ENCODE results near the gene PCBD1. TPM values are rescaled to one million over a fixed set of nuclear protein-coding genes. Genes with fewer than 3 reads are reported as not detected.

The PCBD1 gene
- total and polyA plus RNA-seq, 9 donors, result 25.5 to 104 (median 60.6) TPM

DNA sequence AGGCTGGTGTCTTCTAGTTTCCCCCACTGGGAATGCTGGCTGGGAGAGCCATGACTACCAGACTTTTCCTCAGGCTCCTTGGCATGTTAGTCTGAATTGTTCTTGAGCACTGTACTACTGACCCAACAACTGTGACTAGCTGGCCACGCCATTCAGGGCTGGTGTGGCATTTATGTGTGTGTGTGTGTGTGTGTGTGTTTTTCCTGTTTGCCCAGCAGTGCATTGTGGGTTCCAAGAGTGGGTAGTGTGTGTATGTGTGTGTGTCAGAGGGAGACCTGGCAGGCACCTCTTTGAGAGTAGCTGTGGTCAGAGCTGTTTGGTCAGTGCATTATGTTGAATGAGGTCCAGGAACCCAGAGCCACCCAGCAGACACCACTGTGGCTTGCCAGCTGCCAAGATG is 9.2 kb downstream of the PCBD1 start:
- no peaks in the 10 kb centered on the region for H3K4me1 ChIP-seq (ENCODE audit: insufficient read depth)
- no peaks in the 10 kb centered on the region for H3K9me3 ChIP-seq
- H3K27ac ChIP-seq, result no peak overlapping the region
- no peak overlapping the region for H3K4me3 ChIP-seq
- WGBS, 3 donors, result 88 to 95% (median 94%) methylated on average over 1 of the region's 1 CpG
- H3K36me3 ChIP-seq, result no peaks in the 10 kb centered on the region
- intact Hi-C loops (cut with DNase I), result loop anchor here in 2 of 4 donors (2.0 to 5.0 kb wide), 3 partner anchors 64 to 332 kb away; partner anchors contain the start of gene SGPL1 (in 1 of the 2)
- no peaks in the 10 kb centered on the region for H3K27me3 ChIP-seq
- no peak for DNase-seq
- no peak for TF ChIP-seq POLR2A (IDR thresholded peaks at IDR 0.05)

GRCh38 chr10:70874061-70874460 is 14.3 kb downstream of the PCBD1 start:
- no peak overlapping the region for H3K4me3 ChIP-seq
- H3K36me3 ChIP-seq, result no peaks in the 10 kb centered on the region
- H3K9me3 ChIP-seq, result no peaks in the 10 kb centered on the region
- WGBS, 3 donors, result 80 to 91% (median 84%) methylated on average over 7 of the region's 7 CpGs
- H3K27ac ChIP-seq, result no peak overlapping the region
- no peaks in the 10 kb centered on the region for H3K27me3 ChIP-seq
- H3K4me1 ChIP-seq (ENCODE audit: insufficient read depth), result no peaks in the 10 kb centered on the region
- no peak for DNase-seq
- TF ChIP-seq CTCF (IDR thresholded peaks at IDR 0.05), result no peak
- no peak for TF ChIP-seq EP300 (IDR thresholded peaks at IDR 0.05)
- no peak for TF ChIP-seq POLR2A (IDR thresholded peaks at IDR 0.05)
- intact Hi-C loops (cut with DNase I), result no loop called here

DNA sequence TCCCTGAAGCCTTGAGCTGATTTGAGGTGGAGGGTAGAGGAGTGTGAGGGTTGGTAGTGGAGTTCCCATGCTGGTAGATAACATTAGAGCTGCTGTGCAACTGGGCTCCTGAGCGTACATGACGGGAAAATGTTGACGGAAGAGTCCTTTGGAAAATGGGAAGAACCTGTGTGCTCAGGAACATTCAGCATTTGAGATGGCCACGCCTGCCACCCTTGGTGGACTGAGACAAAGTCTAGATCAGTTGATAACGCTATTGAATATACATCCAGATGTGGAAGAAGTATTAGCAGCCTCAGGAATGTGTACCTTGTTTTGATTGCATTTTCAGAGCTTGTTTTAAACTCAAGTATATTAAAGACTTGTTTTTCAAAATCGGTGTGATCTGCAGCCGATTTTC is 16.1 kb downstream of the PCBD1 start:
- Histone ChIP-seq H3K27me3 (no peaks in the 10 kb centered on the region), H3K9me3 (no peaks in the 10 kb centered on the region), H3K4me1 (ENCODE audit: insufficient read depth) (no peaks in the 10 kb centered on the region), H3K36me3 (no peaks in the 10 kb centered on the region), H3K4me3 (no peak overlapping the region), H3K27ac (no peak overlapping the region)
- no peak for DNase-seq
- TF ChIP-seq EP300 (IDR thresholded peaks at IDR 0.05) (no peak), CTCF (IDR thresholded peaks at IDR 0.05) (no peak), POLR2A (IDR thresholded peaks at IDR 0.05) (no peak)
- intact Hi-C loops (cut with DNase I), result no loop called here
- WGBS, 3 donors, result 94 to 95% (median 94%) methylated on average over 7 of the region's 7 CpGs

DNA sequence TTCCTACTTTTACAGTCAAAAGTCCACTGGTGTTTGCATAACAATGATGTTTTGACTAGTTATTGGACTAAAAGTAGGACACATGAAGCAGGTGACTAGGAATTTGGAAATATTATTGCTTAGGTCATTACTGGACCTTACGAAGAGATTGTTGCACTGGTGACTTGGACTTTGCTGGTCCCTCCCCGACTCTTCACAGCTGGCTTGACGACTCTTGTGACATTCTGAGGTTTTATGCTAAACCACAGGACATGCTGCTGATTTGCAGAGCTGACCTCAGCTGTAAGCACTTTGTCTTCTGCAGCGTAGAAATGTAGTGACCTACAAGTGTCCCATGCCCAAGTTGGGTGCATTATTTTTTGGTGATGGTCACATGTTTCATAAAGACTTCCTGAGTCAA is 21.9 kb downstream of the PCBD1 start:
- Histone ChIP-seq H3K36me3 (no peaks in the 10 kb centered on the region), H3K9me3 (no peaks in the 10 kb centered on the region), H3K27ac (no peak overlapping the region), H3K4me3 (no peak overlapping the region), H3K4me1 (ENCODE audit: insufficient read depth) (no peaks in the 10 kb centered on the region), H3K27me3 (no peaks in the 10 kb centered on the region)
- 86 to 92% (median 87%) methylated on average over 4 of the region's 4 CpGs for WGBS, 3 donors
- DNase-seq, result no peak
- no peak for TF ChIP-seq EP300 (IDR thresholded peaks at IDR 0.05)
- TF ChIP-seq POLR2A (IDR thresholded peaks at IDR 0.05), result no peak
- no peak for TF ChIP-seq CTCF (IDR thresholded peaks at IDR 0.05)
- intact Hi-C loops (cut with DNase I), result no loop called here

- DNase-seq, result no peak
- Histone ChIP-seq H3K9me3 (no peaks in the 10 kb centered on the region), H3K27me3 (no peaks in the 10 kb centered on the region), H3K27ac (no peak overlapping the region), H3K4me1 (ENCODE audit: insufficient read depth) (no peaks in the 10 kb centered on the region), H3K36me3 (no peaks in the 10 kb centered on the region), H3K4me3 (no peak overlapping the region)
- intact Hi-C loops (cut with DNase I), result no loop called here
- TF ChIP-seq POLR2A (IDR thresholded peaks at IDR 0.05) (no peak), EP300 (IDR thresholded peaks at IDR 0.05) (no peak), CTCF (IDR thresholded peaks at IDR 0.05) (no peak)
- WGBS, 3 donors, result 87 to 94% (median 91%) methylated on average over 1 of the region's 1 CpG
These were observed 23.4 kb downstream of the PCBD1 start for GRCh38 chr10:70864935-70865334.
